Stimulated activated CD8-positive, alpha-beta memory T cell treated with anti-CD3 and anti-CD28 coated beads, Interleukin-12 subunit alpha, Interleukin-12 subunit beta, amount 100 ng/mL, for 4 hours (primary cell): ENCODE results near the gene KLHL33.

Experiments used
- DNase-seq: peaks from one replicate; pipeline ENCODE4 v3.0.0-alpha.2; 2020; ENCODE audit warnings: low read depth

The KLHL33 gene

GRCh38 chr14:20416223-20416622 lies 19.7 kb downstream of the KLHL33 start:
- no peak for DNase-seq

GRCh38 chr14:20415782-20416206 lies 20.2 kb downstream of the KLHL33 start:
- DNase-seq: no peak

DNA sequence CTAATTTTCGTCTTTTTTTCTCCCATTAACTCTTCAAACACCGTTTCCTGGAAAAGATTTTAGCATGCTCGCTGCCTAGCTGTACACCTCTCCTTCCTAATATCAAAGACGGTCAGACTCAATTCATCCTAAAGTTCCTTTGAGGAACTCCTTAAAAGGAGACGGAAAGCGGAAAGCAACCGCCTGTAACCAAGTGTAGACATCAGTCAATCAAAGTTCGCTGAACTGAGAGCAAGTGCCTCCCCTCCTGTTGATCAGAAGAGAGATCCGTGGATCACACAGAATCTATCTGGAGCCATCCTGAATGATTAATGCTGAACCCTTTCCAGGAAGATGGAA lies 22.3 kb downstream of the KLHL33 start:
- DNase-seq: no peak

DNA sequence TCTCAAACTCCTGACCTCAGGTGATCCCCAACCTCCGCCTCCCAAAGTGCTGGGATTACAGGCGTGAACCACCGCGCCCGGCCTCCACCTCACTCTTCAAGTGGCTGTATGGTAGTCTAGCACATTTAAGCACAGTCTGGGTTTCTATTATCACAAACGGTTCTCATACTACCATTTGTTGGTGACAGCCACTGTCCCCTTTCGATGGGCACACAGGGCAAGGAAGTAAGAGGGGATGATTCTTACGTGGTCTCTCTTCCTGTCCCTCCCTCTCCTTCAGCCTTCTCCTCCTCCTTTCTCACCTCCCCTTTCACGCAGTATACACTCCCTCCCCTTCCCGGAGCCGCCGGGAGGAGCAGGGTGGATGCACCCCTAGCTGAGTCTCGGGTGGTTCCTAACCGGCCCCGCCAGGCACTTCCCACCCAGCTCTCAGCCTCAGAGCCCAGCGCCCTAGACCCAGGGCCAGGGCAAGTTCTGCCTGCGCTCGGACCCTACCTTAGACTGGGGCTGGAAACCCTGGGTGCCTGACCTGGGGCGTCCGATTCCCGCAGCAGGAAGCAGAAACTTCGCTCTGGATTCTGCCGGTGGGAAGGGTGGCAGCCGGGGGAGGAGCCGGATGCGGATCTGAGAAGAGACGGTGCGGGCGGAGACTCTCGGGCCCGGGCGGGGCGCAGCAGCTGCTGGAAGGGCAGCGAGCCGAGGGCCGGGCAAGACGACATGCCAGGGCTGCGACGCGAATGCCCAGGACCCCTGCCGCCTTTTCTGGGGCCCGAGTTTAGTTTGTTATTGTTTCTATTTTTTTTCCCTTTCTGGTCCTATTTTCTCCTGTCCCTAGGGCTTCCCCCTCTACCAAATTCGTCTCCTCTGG lies 22.9 kb downstream of the KLHL33 start, which contains the start of gene TEP1:
TEP1 (minus strand) TSS at position 626 of the 868 bp plus-strand sequence. CDS start 5,062 bp downstream, outside the sequence.
- peak; percentile 56 for DNase-seq

- no peak for DNase-seq
These were observed 23.6 kb downstream of the KLHL33 start for GRCh38 chr14:20412411-20412810.

DNA sequence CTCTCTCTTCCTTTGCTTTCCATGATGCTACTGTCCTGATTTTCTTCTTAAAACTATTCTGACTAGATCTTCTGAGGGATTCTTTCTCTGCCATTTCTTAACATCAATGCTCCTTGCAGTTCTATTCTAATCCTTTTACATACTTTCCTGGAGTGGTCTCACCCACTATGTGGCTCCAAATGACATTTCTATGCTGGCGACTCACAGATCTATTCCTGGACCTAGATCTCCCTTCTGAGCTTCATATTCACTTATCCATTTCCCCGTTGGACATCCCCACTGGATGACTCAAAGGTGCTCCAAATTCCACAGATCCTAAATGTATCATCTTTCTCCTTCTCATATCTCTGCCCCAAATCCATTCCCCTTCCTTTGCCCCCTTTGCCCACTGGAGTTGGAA lies 26.7 kb downstream of the KLHL33 start:
- no peak for DNase-seq

- DNase-seq: no peak
These were observed 32.4 kb downstream of the KLHL33 start for GRCh38 chr14:20403521-20403920.

- DNase-seq: no peak
These were observed 34.9 kb downstream of the KLHL33 start for GRCh38 chr14:20400965-20401593.

- no peak for DNase-seq
These were observed 35.4 kb downstream of the KLHL33 start for GRCh38 chr14:20400589-20400964.

GRCh38 chr14:20397511-20397910 lies 38.5 kb downstream of the KLHL33 start:
- DNase-seq: no peak

GRCh38 chr14:20391505-20391904 lies 44.5 kb downstream of the KLHL33 start:
- no peak for DNase-seq

GRCh38 chr14:20388159-20388558 lies 47.8 kb downstream of the KLHL33 start:
- no peak for DNase-seq

- no peak for DNase-seq
These were observed 48.4 kb downstream of the KLHL33 start for GRCh38 chr14:20387576-20387975.

GRCh38 chr14:20386276-20386855 lies 49.6 kb downstream of the KLHL33 start:
- no peak for DNase-seq

- DNase-seq: no peak
These were observed 51.1 kb downstream of the KLHL33 start for GRCh38 chr14:20384886-20385285.

DNA sequence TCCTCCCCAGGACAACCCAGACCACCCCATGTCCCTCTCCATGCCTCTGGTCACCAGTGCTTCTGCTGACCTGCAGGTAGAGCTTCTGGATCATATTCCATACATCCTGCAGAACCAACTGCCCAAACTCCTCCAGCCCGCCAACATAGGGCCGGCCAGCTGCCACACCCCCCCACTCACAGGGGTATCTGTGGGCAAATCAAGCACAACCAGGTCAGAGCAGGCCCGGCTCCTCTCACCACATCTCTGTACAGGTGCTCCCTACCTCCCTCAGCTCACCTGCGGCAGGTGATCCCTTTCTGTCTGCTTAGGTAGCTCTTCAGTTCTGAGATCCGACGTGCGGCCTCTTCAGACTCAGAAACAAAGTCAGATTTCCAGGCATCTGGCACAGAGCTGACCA lies 51.6 kb downstream of the KLHL33 start:
- DNase-seq: no peak

- no peak for DNase-seq
These were observed 52.3 kb downstream of the KLHL33 start for GRCh38 chr14:20383636-20384035.

- no peak for DNase-seq
These were observed 52.9 kb downstream of the KLHL33 start for GRCh38 chr14:20383032-20383431.

GRCh38 chr14:20382526-20382925 lies 53.4 kb downstream of the KLHL33 start:
- DNase-seq: no peak

DNA sequence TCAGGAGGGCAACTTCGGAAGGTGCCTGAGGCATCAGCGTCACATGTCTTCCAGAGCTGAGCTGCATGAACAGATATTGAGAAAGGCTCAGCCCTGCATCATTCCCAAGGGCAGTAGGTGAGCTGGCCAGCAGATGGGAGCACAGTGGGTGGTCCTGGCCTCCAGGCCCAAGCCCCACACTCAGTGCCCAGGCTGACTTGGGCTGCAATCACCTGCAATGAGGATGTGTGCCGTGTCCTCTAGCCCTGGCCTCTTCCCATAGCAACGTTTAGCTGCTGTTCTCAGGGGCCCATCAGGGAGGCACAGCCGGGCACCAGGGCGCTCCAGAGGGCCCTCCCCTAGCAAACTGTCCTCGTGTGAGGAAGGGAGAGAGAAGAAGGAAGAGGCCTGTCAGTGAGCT lies 54.6 kb downstream of the KLHL33 start:
- no peak for DNase-seq

GRCh38 chr14:20380681-20381080 lies 55.3 kb downstream of the KLHL33 start:
- DNase-seq: no peak

- no peak for DNase-seq
These were observed 56.2 kb downstream of the KLHL33 start for GRCh38 chr14:20379743-20380142.

GRCh38 chr14:20377171-20377570 lies 58.8 kb downstream of the KLHL33 start:
- no peak for DNase-seq
